GM19043 (cell line): ENCODE results near the gene ME1.
A peak's percentile ranks its signal among the peaks of the same experiment; 100 is the strongest.
"Not testable (repeated sequence)": the region's sequence is repeated elsewhere in the genome, so short reads cannot be mapped to it uniquely, and the experiment has no call there.

ENCODE experiments used
- ATAC-seq: cut with Tn5 transposase; IDR thresholded peaks from one replicate; pipeline ENCODE4 v1.9.1; 2021; ENCODE audit warnings: low read depth; ENCODE audit not compliant: unreplicated experiment

ME1 gene

GRCh38 chr6:83430611-83431544 lies at the start of gene ME1:
Gene ME1, minus strand, starts transcription at chr6:83431051. Its CDS starts 97 bp downstream, at chr6:83430954.
- peak; percentile 80 for ATAC-seq

- no peak for ATAC-seq
These were observed 49.6 kb upstream of the ME1 start for GRCh38 chr6:83480470-83480869.

- no peak for ATAC-seq
These were observed 48.5 kb upstream of the ME1 start for GRCh38 chr6:83479389-83479788.

GRCh38 chr6:83476971-83477370 lies 46.1 kb upstream of the ME1 start:
- no peak for ATAC-seq

- no peak for ATAC-seq
These were observed 43.5 kb upstream of the ME1 start for GRCh38 chr6:83474309-83474708.

- no peak for ATAC-seq
These were observed 41.9 kb upstream of the ME1 start for GRCh38 chr6:83472767-83473166.

GRCh38 chr6:83470587-83470986 lies 39.7 kb upstream of the ME1 start:
- no peak for ATAC-seq

GRCh38 chr6:83470001-83470400 lies 39.1 kb upstream of the ME1 start:
- ATAC-seq = no peak

GRCh38 chr6:83467620-83468036 lies 36.8 kb upstream of the ME1 start:
- no peak for ATAC-seq

- no peak for ATAC-seq
These were observed 35.5 kb upstream of the ME1 start for GRCh38 chr6:83466328-83466727.

GRCh38 chr6:83464381-83465140 lies 33.7 kb upstream of the ME1 start:
- ATAC-seq = no peak

- ATAC-seq = no peak
These were observed 33.0 kb upstream of the ME1 start for GRCh38 chr6:83463886-83464285.

GRCh38 chr6:83462524-83462923 lies 31.7 kb upstream of the ME1 start:
- ATAC-seq = no peak

GRCh38 chr6:83461438-83461837 lies 30.6 kb upstream of the ME1 start:
- ATAC-seq = no peak

GRCh38 chr6:83459663-83460062 lies 28.8 kb upstream of the ME1 start:
- ATAC-seq = no peak

GRCh38 chr6:83450015-83450414 lies 19.2 kb upstream of the ME1 start:
- ATAC-seq = not testable (repeated sequence)

GRCh38 chr6:83444086-83444699 lies 13.3 kb upstream of the ME1 start:
- not testable (repeated sequence) for ATAC-seq

- no peak for ATAC-seq
These were observed 12.7 kb upstream of the ME1 start for GRCh38 chr6:83443516-83443915.

GRCh38 chr6:83442752-83443151 lies 11.9 kb upstream of the ME1 start:
- no peak for ATAC-seq

- ATAC-seq = no peak
These were observed 8.3 kb upstream of the ME1 start for GRCh38 chr6:83439201-83439600.

GRCh38 chr6:83436674-83437073 lies 5.8 kb upstream of the ME1 start:
- ATAC-seq = no peak
